Activated T-cell treated with anti-CD3 and anti-CD28 coated beads for 4 hours (primary cell): ENCODE data around the gene C17orf78.
"Not testable (repeated sequence)": the region's sequence is repeated elsewhere in the genome, so short reads cannot be mapped to it uniquely, and the experiment has no call there.

Source experiments
- DNase-seq: peaks from one replicate; pipeline ENCODE4 v3.0.0-alpha.2; 2020

C17orf78 gene

DNA sequence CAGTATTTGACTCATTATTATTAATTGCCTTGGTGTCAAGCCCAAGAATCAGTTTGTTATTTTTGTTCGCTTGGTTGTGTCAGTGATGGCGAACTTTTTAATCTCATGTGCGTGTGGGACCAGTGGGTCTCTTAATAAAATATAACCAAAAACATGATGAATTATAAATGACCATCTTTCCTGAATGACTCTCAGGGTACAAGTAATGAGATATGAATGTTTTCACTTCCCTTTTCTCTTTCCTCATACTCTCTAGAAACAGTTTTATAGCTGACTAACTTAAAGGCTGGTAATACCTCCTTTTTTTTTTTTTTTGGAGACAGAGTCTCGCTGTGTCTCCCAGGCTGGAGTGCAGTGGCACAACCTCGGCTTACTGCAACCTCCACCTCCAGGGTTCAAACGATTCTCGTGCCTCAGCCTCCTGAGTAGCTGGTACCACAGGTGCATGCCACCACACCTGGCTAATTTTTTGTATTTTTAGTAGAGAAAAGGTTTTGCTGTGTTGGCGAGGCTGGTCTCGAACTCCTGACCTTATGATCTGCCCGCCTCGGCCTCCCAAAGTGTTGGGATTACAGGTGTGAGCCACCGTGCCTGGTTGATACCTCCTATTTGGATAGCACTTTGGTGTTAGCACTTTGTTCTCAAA lies 65.7 kb downstream of the C17orf78 start:
- not testable (repeated sequence) for DNase-seq
